ENCODE data around the gene GREB1. TPM values are rescaled to one million over a fixed set of nuclear protein-coding genes. Genes with fewer than 3 reads are reported as not detected.

The GREB1 gene
- total and polyA plus RNA-seq, 2 of the 13 experiments (the other 11 are each of a cell fraction or from before 2014, with no cell fraction given), result 31.3 to 61.2 TPM

- TF ChIP-seq AKNA (CRISPR knock-in tag; IDR thresholded peaks at IDR 0.05; ENCODE audit: borderline replicate concordance) (peak; percentile 65; the same call in 1 of the 2 replicates), PAXIP1 (CRISPR knock-in tag; conservative IDR thresholded peaks at IDR 0.05) (peak; percentile 89), ZNF7 (CRISPR knock-in tag; IDR thresholded peaks at IDR 0.05) (no peak), ZNF737 (CRISPR knock-in tag; IDR thresholded peaks at IDR 0.05; ENCODE audit: borderline replicate concordance) (no peak), ZNF253 (CRISPR knock-in tag; IDR thresholded peaks at IDR 0.05; ENCODE audit: borderline replicate concordance) (no peak), ZNF468 (CRISPR knock-in tag; IDR thresholded peaks at IDR 0.05) (0 out of 2 replicates have a peak, but pooled peaks have one; percentile 21), KDM1A (CRISPR knock-in tag; IDR thresholded peaks at IDR 0.05) (no peak), SSRP1 (CRISPR knock-in tag; IDR thresholded peaks at IDR 0.05) (no peak), ZBTB25 (CRISPR knock-in tag; IDR thresholded peaks at IDR 0.05) (peak; percentile 21; the same call in 1 of the 2 replicates), SMAD3 (CRISPR knock-in tag; IDR thresholded peaks at IDR 0.05) (peak; percentile 61), TFDP2 (CRISPR knock-in tag; IDR thresholded peaks at IDR 0.05) (peak; percentile 62), THAP11 (CRISPR knock-in tag; IDR thresholded peaks at IDR 0.05) (peak; percentile 52)
Observed at GRCh38 chr2:11539317-11540147, 5.7 kb downstream of the GREB1 start (continued).

Data from HepG2 (cell line).